HEK293T (cell line): ENCODE results near the gene MSX2.
"Not testable (repeated sequence)": the region's sequence is repeated elsewhere in the genome, so short reads cannot be mapped to it uniquely, and the experiment has no call there.

ENCODE experiments used
- CTCF ChIA-PET: fragments of 350-600 bp; formaldehyde crosslinking; extraction: SDS; loops from one replicate; lab custom pipeline; 2021; ENCODE audit warnings: antibody characterized with exemption, inconsistent platforms; lab: Yijun Ruan, JAX
- POLR2A ChIA-PET: fragments of 350-600 bp; formaldehyde crosslinking; extraction: SDS; loops from one replicate; lab custom pipeline; 2020; ENCODE audit warnings: antibody characterized with exemption, inconsistent platforms; lab: Yijun Ruan, JAX
- DNase-seq: peaks from one replicate; pipeline ENCODE4 v3.0.0; 2012; ENCODE audit warnings: mixed read lengths; ENCODE audit errors: extremely low spot score
- ARNT ChIP-seq: fragments of 450-650 bp; IDR thresholded peaks from 2 replicates; pipeline ENCODE4 v1.6.1; 2017; ENCODE audit warnings: mild to moderate bottlenecking
- BHLHE40 ChIP-seq: fragments of 450-650 bp; IDR thresholded peaks from 2 replicates; pipeline ENCODE4 v1.6.1; 2016; ENCODE audit warnings: mild to moderate bottlenecking, moderate library complexity, borderline replicate concordance
- CTBP1 ChIP-seq: fragments of 450-650 bp; IDR thresholded peaks from 2 replicates; pipeline ENCODE4 v1.6.1; 2016; ENCODE audit warnings: borderline replicate concordance
- ELF4 ChIP-seq: fragments of 450-650 bp; IDR thresholded peaks from 2 replicates; pipeline ENCODE4 v1.6.1; 2017; ENCODE audit warnings: antibody characterized with exemption
- FOXA1 ChIP-seq: fragments of 450-650 bp; IDR thresholded peaks from 2 replicates; pipeline ENCODE4 v1.6.1; 2016; ENCODE audit warnings: mild to moderate bottlenecking
- FOXK2 ChIP-seq: fragments of 450-650 bp; IDR thresholded peaks from 2 replicates; pipeline ENCODE4 v1.6.1; 2016; ENCODE audit warnings: mild to moderate bottlenecking
- FOXM1 ChIP-seq: fragments of 450-650 bp; IDR thresholded peaks from 2 replicates; pipeline ENCODE4 v1.6.1; 2017; ENCODE audit warnings: mild to moderate bottlenecking, borderline replicate concordance
- HDGF ChIP-seq: fragments of 450-650 bp; IDR thresholded peaks from 2 replicates; pipeline ENCODE4 v1.6.1; 2017; ENCODE audit warnings: antibody characterized with exemption, borderline replicate concordance
- L3MBTL2 ChIP-seq: fragments of 450-650 bp; conservative IDR thresholded peaks from 2 replicates; pipeline ENCODE4 v1.6.1; 2016; ENCODE audit warnings: mild to moderate bottlenecking
- LEF1 ChIP-seq: fragments of 450-650 bp; IDR thresholded peaks from 2 replicates; pipeline ENCODE4 v1.6.1; 2017; ENCODE audit warnings: mild to moderate bottlenecking, borderline replicate concordance
- NFRKB ChIP-seq: fragments of 450-650 bp; IDR thresholded peaks from 2 replicates; pipeline ENCODE4 v1.6.1; 2016; ENCODE audit warnings: mild to moderate bottlenecking, moderate library complexity
- PKNOX1 ChIP-seq: fragments of 450-650 bp; IDR thresholded peaks from 2 replicates; pipeline ENCODE4 v1.6.1; 2016
- SP1 ChIP-seq: fragments of 450-650 bp; IDR thresholded peaks from 2 replicates; pipeline ENCODE4 v1.6.1; 2017
- SUZ12 ChIP-seq: fragments of 450-650 bp; IDR thresholded peaks from 2 replicates; pipeline ENCODE4 v1.6.1; 2016; ENCODE audit warnings: mild to moderate bottlenecking
- TARDBP ChIP-seq: fragments of 450-650 bp; IDR thresholded peaks from 2 replicates; pipeline ENCODE4 v1.6.1; 2016
- ZNF384 ChIP-seq: fragments of 450-650 bp; IDR thresholded peaks from 2 replicates; pipeline ENCODE4 v1.6.1; 2016

The MSX2 gene

GRCh38 chr5:174755106-174755505 is 30.7 kb downstream of the MSX2 start:
- DNase-seq: no peak
- no peak for TF ChIP-seq CTBP1
- no peak for TF ChIP-seq FOXA1
- TF ChIP-seq ELF4: no peak
- no peak for TF ChIP-seq BHLHE40
- no peak for TF ChIP-seq ARNT
- TF ChIP-seq FOXM1: no peak
- POLR2A ChIA-PET: interaction anchor here (0.9 kb wide), 1 partner anchor 31 kb away, joined by 3 read pairs; the partner anchor contains the start of gene MSX2
- CTCF ChIA-PET: no interaction called here

GRCh38 chr5:174759091-174759490 is 34.7 kb downstream of the MSX2 start:
- ChIA-PET CTCF (interaction anchor here (1.5 kb wide), 1 partner anchor 8 kb away, joined by 4 read pairs; no protein-coding TSS in a partner anchor), POLR2A (interaction anchor here (1.3 kb wide), 1 partner anchor 8 kb away, joined by 4 read pairs; no protein-coding TSS in a partner anchor)
- DNase-seq: no peak
- no peak for TF ChIP-seq ARNT
- no peak for TF ChIP-seq FOXM1
- no peak for TF ChIP-seq LEF1
- TF ChIP-seq NFRKB: no peak
- TF ChIP-seq SUZ12: no peak
- TF ChIP-seq PKNOX1: no peak
- no peak for TF ChIP-seq FOXK2
- TF ChIP-seq ELF4: no peak
- no peak for TF ChIP-seq HDGF
- no peak for TF ChIP-seq FOXA1

GRCh38 chr5:174760721-174761120 is 36.3 kb downstream of the MSX2 start:
- CTCF ChIA-PET: no interaction called here
- no peak for TF ChIP-seq PKNOX1
- TF ChIP-seq SP1: no peak
- TF ChIP-seq NFRKB: no peak
- no peak for TF ChIP-seq BHLHE40
- TF ChIP-seq FOXK2: no peak
- TF ChIP-seq SUZ12: no peak
- no peak for TF ChIP-seq LEF1
- TF ChIP-seq FOXM1: no peak
- no peak for TF ChIP-seq HDGF
- TF ChIP-seq L3MBTL2: no peak
- TF ChIP-seq FOXA1: no peak
- TF ChIP-seq CTBP1: no peak
- TF ChIP-seq ARNT: no peak
- POLR2A ChIA-PET: interaction anchor here (0.7 kb wide), 1 partner anchor 360 kb away, joined by 3 read pairs; no protein-coding TSS in a partner anchor
- no peak for DNase-seq

- DNase-seq, CTCF ChIA-PET: not testable (repeated sequence)
- POLR2A ChIA-PET: interaction anchor here (0.7 kb wide), 1 partner anchor 361 kb away, joined by 3 read pairs; no protein-coding TSS in a partner anchor
Measured at GRCh38 chr5:174761341-174761740, 37.0 kb downstream of the MSX2 start.

GRCh38 chr5:174764309-174764708 is 39.9 kb downstream of the MSX2 start:
- no peak for DNase-seq
- ChIA-PET POLR2A (no interaction called here), CTCF (no interaction called here)

GRCh38 chr5:174765540-174765939 is 41.2 kb downstream of the MSX2 start:
- DNase-seq: no peak
- CTCF ChIA-PET: no interaction called here
- TF ChIP-seq L3MBTL2 (no peak), HDGF (no peak), CTBP1 (no peak), BHLHE40 (no peak), PKNOX1 (no peak), FOXM1 (no peak), SUZ12 (no peak), FOXA1 (no peak), ZNF384 (no peak), ARNT (no peak), TARDBP (no peak), LEF1 (no peak), SP1 (no peak), NFRKB (no peak), FOXK2 (no peak)
- POLR2A ChIA-PET: no interaction called here

More at GRCh38 chr5:174764309-174764708, 39.9 kb downstream of the MSX2 start:
- TF ChIP-seq FOXK2: no peak
- TF ChIP-seq ZNF384: no peak
- TF ChIP-seq ARNT: no peak
- no peak for TF ChIP-seq CTBP1
- no peak for TF ChIP-seq L3MBTL2
- TF ChIP-seq BHLHE40: no peak
- no peak for TF ChIP-seq FOXA1
- no peak for TF ChIP-seq FOXM1
- no peak for TF ChIP-seq HDGF
- no peak for TF ChIP-seq LEF1
- TF ChIP-seq PKNOX1: no peak
- no peak for TF ChIP-seq TARDBP
- TF ChIP-seq ELF4: no peak
- TF ChIP-seq SUZ12: no peak
- TF ChIP-seq SP1: no peak
